ENCODE measurements around the gene BANP.
"Not testable (repeated sequence)": the region's sequence is repeated elsewhere in the genome, so short reads cannot be mapped to it uniquely, and the experiment has no call there.

Gene BANP

GRCh38 chr16:88108762-88109161, 157.5 kb downstream of the BANP start:
- no peak for FAIRE-seq
- no peak for DNase-seq (ENCODE audit: extremely low spot score, insufficient read length, low read depth)

- not testable (repeated sequence) for DNase-seq (ENCODE audit: extremely low spot score, insufficient read length, low read depth); FAIRE-seq
Measured at GRCh38 chr16:88109726-88110621, 158.7 kb downstream of the BANP start.

DNA sequence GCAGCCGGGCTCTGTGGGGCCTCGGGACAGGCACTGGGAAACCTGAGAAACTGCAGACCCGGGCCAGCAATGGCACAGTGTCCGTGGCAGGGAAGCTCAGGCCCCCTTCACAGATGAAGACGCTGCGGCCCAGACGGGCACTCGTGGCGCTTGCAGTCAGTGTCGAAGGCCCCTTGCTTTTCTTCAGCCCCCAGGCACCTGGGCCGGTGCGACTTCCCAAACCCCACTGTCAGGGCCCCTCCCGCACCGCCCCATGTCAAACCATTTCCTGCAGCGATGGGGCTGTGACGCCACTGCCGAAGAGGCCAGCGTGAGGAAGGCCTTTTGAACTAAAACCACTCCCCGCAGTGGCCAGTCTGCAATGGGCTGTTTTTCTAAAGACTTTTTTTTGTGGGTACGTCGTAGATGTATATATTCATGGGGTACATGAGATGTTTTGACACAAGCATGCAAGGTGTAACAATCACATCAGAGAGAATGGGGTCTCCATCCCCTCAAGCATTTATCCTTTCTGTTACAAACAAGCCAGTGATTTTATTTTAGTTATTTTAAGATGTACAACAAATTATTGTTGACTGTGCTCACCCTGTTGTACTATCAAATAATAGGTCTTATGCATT, 159.8 kb downstream of the BANP start:
- FAIRE-seq; DNase-seq (ENCODE audit: extremely low spot score, insufficient read length, low read depth): not testable (repeated sequence)

DNA sequence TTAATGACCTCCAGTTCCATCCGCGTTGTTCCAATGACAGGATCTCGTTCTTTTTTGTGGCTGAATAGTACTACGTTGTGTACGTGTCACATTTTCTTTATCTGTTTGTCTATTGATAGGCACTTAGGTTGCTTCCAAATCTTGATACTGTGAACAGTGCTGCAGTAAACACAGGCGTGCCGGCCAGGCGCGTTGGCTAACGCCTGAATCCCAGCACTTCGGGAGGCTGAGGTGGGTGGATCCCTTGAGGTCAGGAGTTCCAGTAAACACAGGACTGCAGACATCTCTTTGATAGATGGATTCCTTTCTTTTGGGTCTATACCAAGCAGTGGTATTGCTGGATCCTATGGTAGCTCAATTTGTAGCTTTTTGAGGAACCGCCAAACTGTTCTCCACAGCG, 160.7 kb downstream of the BANP start:
- DNase-seq (ENCODE audit: extremely low spot score, insufficient read length, low read depth); FAIRE-seq: not testable (repeated sequence)

- DNase-seq (ENCODE audit: extremely low spot score, insufficient read length, low read depth) = no peak
- no peak for FAIRE-seq
Measured at GRCh38 chr16:88113545-88114045, 162.4 kb downstream of the BANP start.

DNA sequence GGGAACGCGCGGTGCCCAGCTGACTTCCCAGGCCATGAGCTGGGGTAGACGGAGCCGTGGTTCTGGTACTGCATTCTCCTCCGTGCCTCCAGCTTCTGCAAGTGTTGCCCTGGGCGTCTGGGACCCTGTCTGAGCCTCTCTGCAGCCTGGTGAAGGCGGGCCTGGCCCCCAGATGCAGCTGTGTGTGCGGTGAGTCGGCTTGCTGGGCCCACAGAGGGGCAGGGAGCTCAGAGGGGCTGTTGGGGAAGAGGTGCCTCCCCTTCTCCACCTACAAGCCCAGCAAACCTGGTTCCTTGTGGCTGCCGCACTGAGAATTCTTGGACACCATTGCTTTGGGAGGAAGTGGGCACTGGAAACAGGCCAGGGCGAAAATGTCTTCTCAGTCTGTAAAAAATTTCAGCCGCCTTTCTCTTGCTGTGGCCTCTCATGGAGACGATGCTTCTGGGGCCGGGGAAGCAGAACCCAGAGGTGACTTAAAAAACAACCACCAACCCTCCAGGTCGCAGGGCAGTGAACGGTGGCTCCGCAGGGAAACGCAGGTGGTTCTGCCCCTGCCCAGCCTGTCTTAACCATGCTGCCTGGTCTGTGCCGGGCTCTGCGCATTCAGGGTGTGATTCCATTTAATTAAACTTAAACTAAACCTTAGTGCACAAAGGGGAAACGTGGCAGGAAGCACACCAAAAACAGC, 163.5 kb downstream of the BANP start:
- not testable (repeated sequence) for FAIRE-seq

DNA sequence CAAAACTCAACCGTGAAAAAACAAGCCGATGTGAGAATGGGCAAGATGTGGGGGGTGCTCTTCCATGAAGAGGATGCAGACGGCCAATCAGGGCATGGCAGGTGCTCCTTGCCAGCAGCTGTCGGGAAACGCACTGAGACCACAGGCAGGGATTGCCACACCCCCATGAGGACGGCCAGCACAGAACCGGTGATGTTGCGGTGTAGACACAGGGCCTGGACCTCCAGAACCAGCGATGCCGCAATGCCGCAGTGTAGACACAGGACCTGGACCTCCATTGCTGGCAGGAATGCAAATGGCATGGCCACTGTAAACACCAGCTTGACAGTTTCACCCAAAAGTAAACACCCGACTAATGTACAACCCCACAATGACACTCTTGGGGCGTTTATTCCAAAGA, 164.9 kb downstream of the BANP start:
- DNase-seq (ENCODE audit: extremely low spot score, insufficient read length, low read depth) = no peak
- FAIRE-seq = no peak

More for the DNA sequence above, 163.5 kb downstream of the BANP start:
- not testable (repeated sequence) for DNase-seq (ENCODE audit: extremely low spot score, insufficient read length, low read depth)

DNA sequence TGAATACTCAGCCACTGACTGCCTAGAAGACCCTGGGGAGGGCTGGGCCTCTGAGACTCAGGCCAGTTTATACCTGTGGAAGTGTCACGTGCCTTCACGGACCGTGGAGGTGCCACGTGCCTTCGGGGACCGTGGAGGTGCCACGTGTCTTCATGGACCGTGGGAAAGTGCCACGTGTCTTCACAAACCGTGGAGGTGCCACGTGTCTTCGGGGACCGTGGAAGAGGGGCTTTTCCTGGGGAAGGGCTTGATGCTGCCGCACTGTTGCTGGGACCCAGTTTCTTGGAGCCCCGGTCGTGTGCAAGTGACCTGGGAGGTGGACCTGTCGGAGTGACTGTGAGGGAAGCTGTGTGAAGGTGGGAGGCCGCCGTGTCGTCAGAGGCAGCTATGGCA, 166.2 kb downstream of the BANP start:
- DNase-seq (ENCODE audit: extremely low spot score, insufficient read length, low read depth) (no peak), FAIRE-seq (no peak)

DNA sequence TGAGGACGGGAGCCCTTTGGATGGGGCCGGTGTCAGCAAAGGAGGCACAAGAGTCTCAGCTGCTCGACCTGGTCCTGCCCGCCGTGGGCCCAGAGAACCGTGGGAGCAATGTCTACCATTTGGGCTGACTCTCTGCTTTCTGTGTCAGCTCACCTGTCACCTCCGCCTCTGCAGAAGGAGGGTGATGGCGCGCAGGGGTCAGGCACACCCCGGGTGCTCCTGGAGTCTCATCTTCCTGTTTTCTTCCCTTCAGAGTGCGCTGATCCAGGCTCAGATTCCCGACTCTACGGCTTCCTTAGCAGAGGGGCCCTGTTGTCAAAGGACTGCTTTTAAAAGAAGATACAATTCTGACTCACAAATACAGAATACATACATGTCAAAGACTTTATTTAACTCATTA, 167.1 kb downstream of the BANP start:
- no peak for DNase-seq (ENCODE audit: extremely low spot score, insufficient read length, low read depth)
- FAIRE-seq = no peak

DNA sequence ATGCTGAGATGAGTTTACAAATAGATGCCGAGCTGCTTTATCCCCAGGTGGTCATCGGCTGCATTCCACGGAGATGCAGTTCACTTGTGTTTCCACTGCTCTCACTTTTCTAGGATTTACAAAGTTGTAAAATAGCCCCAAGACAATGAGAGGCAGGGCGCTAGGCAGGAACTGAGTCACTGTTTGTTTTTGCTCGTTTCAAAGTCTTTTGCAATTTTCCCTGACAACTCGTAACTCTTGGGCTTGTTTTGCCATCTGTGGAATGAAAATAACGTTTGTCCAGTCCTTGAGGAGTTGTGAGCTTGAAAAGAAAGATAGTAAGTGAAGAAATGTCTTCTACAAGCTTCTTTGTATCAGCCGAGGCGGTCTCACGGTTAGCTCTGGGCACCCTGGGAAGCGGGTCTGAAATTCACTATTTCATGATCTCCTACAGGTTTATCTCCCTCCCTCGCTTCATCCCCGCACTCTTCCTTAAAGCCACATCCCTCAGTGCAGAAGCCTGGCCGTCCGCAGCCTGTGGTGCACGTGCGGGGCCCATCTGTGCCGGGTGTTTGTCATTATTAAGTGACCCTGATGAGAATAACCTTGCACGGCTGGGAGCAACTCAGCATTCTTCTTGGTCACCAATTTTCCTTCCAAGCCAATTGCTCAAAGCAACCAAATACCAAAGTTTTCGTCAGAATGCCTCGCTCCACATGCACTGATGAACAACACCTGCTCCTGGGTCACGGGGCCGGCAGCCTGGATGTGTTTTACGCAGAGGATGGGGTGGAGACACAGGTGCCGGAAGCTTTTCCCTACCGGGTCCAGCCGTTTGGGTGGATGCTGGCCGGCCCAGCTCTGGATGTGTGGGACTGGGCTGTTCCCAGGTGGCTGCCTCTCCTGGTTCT, 167.9 kb downstream of the BANP start:
- not testable (repeated sequence) for DNase-seq (ENCODE audit: extremely low spot score, insufficient read length, low read depth); FAIRE-seq

DNA sequence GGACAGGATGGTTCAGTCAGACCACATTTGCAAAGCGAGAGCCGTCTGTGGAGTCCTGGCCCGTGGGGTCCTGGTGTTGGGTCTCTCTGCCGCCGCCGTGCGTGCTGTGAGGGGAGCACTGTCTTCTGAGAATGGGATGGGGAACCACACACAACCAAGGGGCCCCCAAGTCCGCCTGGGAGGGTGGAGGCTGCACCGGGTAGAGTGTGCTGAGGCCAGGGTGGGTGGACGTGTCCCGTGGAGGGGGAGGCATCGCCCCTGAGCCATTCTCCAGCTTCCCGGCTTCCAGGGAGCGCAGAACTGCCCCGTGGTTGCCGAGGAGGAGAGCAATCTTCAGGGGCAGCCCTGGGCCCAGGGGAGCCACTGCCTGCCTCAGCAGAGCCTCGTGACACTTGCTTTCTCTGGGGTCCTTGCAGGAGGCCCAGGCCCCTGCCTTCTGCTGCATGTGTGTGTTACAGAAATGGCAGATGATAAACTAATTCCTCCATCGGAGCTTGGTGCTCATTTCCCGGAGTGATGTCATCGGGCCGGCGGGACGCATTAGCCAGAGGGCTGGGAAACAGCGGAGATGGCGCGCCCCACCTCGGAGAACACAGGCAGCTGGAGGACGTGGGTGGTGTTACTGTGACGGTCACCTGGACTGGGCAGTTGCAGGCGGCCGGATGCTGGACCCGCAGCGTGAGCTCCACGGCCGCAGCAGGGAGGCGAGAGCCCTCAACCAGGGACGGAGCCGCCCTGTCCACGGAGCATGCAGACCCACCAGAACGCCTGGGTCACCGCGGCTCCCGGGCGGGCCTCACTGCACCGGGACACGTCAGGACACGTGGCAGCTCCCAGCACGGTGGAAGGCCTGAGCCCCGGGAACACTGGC, 168.9 kb downstream of the BANP start:
- FAIRE-seq; DNase-seq (ENCODE audit: extremely low spot score, insufficient read length, low read depth): not testable (repeated sequence)

- no peak for FAIRE-seq
- no peak for DNase-seq (ENCODE audit: extremely low spot score, insufficient read length, low read depth)
Measured at GRCh38 chr16:88120812-88121211, 169.6 kb downstream of the BANP start.

GRCh38 chr16:88121391-88121790, 170.2 kb downstream of the BANP start:
- not testable (repeated sequence) for FAIRE-seq; DNase-seq (ENCODE audit: extremely low spot score, insufficient read length, low read depth)

GRCh38 chr16:88121886-88122580, 170.8 kb downstream of the BANP start:
- FAIRE-seq (no peak), DNase-seq (ENCODE audit: extremely low spot score, insufficient read length, low read depth) (no peak)

Data from GM18507 (cell line).